GM13976 (cell line): ENCODE results near the gene ABCA13.

ENCODE experiments used
- DNase-seq: peaks from one replicate; pipeline ENCODE4 v3.0.0; 2012; ENCODE audit warnings: low spot score
- CTCF ChIP-seq: IDR thresholded peaks from 2 replicates; pipeline ENCODE4 v1.5.1; 2012; ENCODE audit warnings: borderline replicate concordance, mild to moderate bottlenecking; ENCODE audit not compliant: insufficient read depth; ENCODE audit errors: extremely low read depth, missing control alignments, control extremely low read depth
- in situ Hi-C: fragments of 300-500 bp; cut with MboI; formaldehyde crosslinking; loops from one replicate; pipeline ENCODE4 v1.12.0; 2022; ENCODE audit warnings: low sequenced_read_pairs, mixed read lengths, inconsistent platforms; ENCODE audit not compliant: unreplicated experiment

ABCA13 gene

GRCh38 chr7:48522692-48523091, 351.4 kb downstream of the ABCA13 start:
- TF ChIP-seq CTCF = no peak

GRCh38 chr7:48525736-48526732, 354.8 kb downstream of the ABCA13 start:
- no peak for TF ChIP-seq CTCF
- in situ Hi-C loops = no loop called here

More at GRCh38 chr7:48522692-48523091, 351.4 kb downstream of the ABCA13 start:
- DNase-seq = no peak
- in situ Hi-C loops = no loop called here

GRCh38 chr7:48528646-48529045, 357.4 kb downstream of the ABCA13 start:
- DNase-seq = no peak
- no peak for TF ChIP-seq CTCF
- in situ Hi-C loops = no loop called here

More at GRCh38 chr7:48525736-48526732, 354.8 kb downstream of the ABCA13 start:
- no peak for DNase-seq

GRCh38 chr7:48537561-48537960, 366.3 kb downstream of the ABCA13 start:
- in situ Hi-C loops = no loop called here
- DNase-seq = no peak
- TF ChIP-seq CTCF = no peak

GRCh38 chr7:48540746-48541145, 369.5 kb downstream of the ABCA13 start:
- no peak for TF ChIP-seq CTCF
- in situ Hi-C loops = no loop called here
- DNase-seq = no peak

- in situ Hi-C loops = no loop called here
- DNase-seq = no peak
- TF ChIP-seq CTCF = no peak
Observed at GRCh38 chr7:48548667-48549066, 377.4 kb downstream of the ABCA13 start.

GRCh38 chr7:48551652-48552051, 380.4 kb downstream of the ABCA13 start:
- no peak for TF ChIP-seq CTCF
- in situ Hi-C loops = no loop called here
- DNase-seq = no peak
